Spinal cord (tissue), 10 donors: ENCODE measurements around the gene SMU1. TPM values are rescaled to one million over a fixed set of nuclear protein-coding genes. Genes with fewer than 3 reads are reported as not detected.
"Not testable (repeated sequence)": the region's sequence is repeated elsewhere in the genome, so short reads cannot be mapped to it uniquely, and the experiment has no call there.

Experiments used
- DNase-seq, 6 donors: peaks; one replicate each; pipeline versions ENCODE4 v3.0.0 to v3.0.0-alpha.2; 2013 to 2015; ENCODE audit warnings: low spot score in 6 of 6, low read depth in 4 of 6
- H3K27ac ChIP-seq: one replicate; pipeline ENCODE4 v1.5.1; 2013; ENCODE audit warnings: low read depth, low read length, control low read depth
- H3K27me3 ChIP-seq: one replicate; pipeline ENCODE4 v1.6.1; 2013; ENCODE audit warnings: low read length; ENCODE audit not compliant: control insufficient read depth, insufficient read depth
- H3K36me3 ChIP-seq: one replicate; pipeline ENCODE4 v1.6.1; 2013; ENCODE audit warnings: low read length; ENCODE audit not compliant: control insufficient read depth, insufficient read depth
- H3K4me1 ChIP-seq: one replicate; pipeline ENCODE4 v1.6.1; 2013; ENCODE audit warnings: low read length; ENCODE audit not compliant: control insufficient read depth, insufficient read depth
- H3K4me3 ChIP-seq: one replicate; pipeline ENCODE4 v1.5.1; 2013; ENCODE audit warnings: low read depth, low read length, control low read depth
- H3K9me3 ChIP-seq: one replicate; pipeline ENCODE4 v1.6.1; 2013; ENCODE audit warnings: low read length; ENCODE audit not compliant: control insufficient read depth, insufficient read depth
- WGBS: methylation state at CpG from one replicate; pipeline ENCODE4 v1.1.5; 2013; ENCODE audit warnings: missing lambda C conversion rate; ENCODE audit not compliant: insufficient coverage; 5-methylcytosine and 5-hydroxymethylcytosine counted together
- polyA plus RNA-seq, 2 donors: library from polyadenylated mRNA; unstranded; fragments of 120-200 nt; gene quantifications; one replicate each; pipeline ENCODE4 v1.2.1, GENCODE V29; 2013; ENCODE audit not compliant: insufficient read length in 2 of 2
- total RNA-seq, 2 donors: library from RNA; depleted of rRNA in 1 of 2; stranded (reverse); fragments of 120-200 nt in 1 of 2; fragments of >200 nt in 1 of 2; gene quantifications; one replicate each; pipeline versions ENCODE4 v1.2.3 to v1.2.4, GENCODE V29; 2013 to 2014
- donor health status: healthy.

The SMU1 gene
- total and polyA plus RNA-seq, 4 donors = 24.0 to 45.3 (median 31.0) TPM

GRCh38 chr9:33097192-33097591 lies 20.7 kb upstream of the SMU1 start:
- Histone ChIP-seq H3K9me3 (no peaks in the 10 kb centered on the region), H3K36me3 (no peaks in the 10 kb centered on the region)
- WGBS = no CpG with 5 or more reads among the region's 3 CpGs

GRCh38 chr9:33092634-33093033 lies 16.2 kb upstream of the SMU1 start:
- H3K36me3 ChIP-seq = no peaks in the 10 kb centered on the region
- no peak for DNase-seq
- no peak overlapping the region for H3K27ac ChIP-seq
- H3K4me3 ChIP-seq = no peak overlapping the region
- WGBS = no CpG with 5 or more reads among the region's 5 CpGs
- no peaks in the 10 kb centered on the region for H3K4me1 ChIP-seq
- H3K27me3 ChIP-seq = no peaks in the 10 kb centered on the region
- no peaks in the 10 kb centered on the region for H3K9me3 ChIP-seq

More at GRCh38 chr9:33097192-33097591, 20.7 kb upstream of the SMU1 start:
- Histone ChIP-seq H3K4me1 (peaks cover 3% of the 10 kb centered on the region), H3K4me3 (no peak overlapping the region), H3K27ac (no peak overlapping the region), H3K27me3 (no peaks in the 10 kb centered on the region)
- no peak for DNase-seq

GRCh38 chr9:33085672-33086071 lies 9.2 kb upstream of the SMU1 start:
- WGBS = 90% methylated on average over 7 of the region's 9 CpGs
- not testable (repeated sequence) for H3K4me3 ChIP-seq, H3K9me3 ChIP-seq, DNase-seq, H3K36me3 ChIP-seq, H3K27ac ChIP-seq, H3K4me1 ChIP-seq, H3K27me3 ChIP-seq

GRCh38 chr9:33082538-33083326 lies 6.3 kb upstream of the SMU1 start:
- Histone ChIP-seq H3K4me3 (no peak overlapping the region), H3K27ac (no peak overlapping the region), H3K9me3 (no peaks in the 10 kb centered on the region), H3K4me1 (peaks cover 3% of the 10 kb centered on the region), H3K27me3 (no peaks in the 10 kb centered on the region), H3K36me3 (no peaks in the 10 kb centered on the region)
- WGBS = 46% methylated on average over 2 of the region's 8 CpGs
- peak in 1 of 6 donors; percentile 39 for DNase-seq

- Histone ChIP-seq H3K4me3 (no peak overlapping the region), H3K36me3 (no peaks in the 10 kb centered on the region), H3K4me1 (peaks cover 6% of the 10 kb centered on the region), H3K27ac (no peak overlapping the region), H3K27me3 (no peaks in the 10 kb centered on the region), H3K9me3 (no peaks in the 10 kb centered on the region)
- 76% methylated on average over 5 of the region's 5 CpGs for WGBS
- no peak for DNase-seq
These were observed 5.7 kb upstream of the SMU1 start for GRCh38 chr9:33082128-33082527.

- Histone ChIP-seq H3K4me3 (peak overlapping the region; percentile 14), H3K4me1 (peaks cover 10% of the 10 kb centered on the region), H3K27me3 (no peaks in the 10 kb centered on the region), H3K27ac (no peak overlapping the region), H3K36me3 (peaks cover under 1% of the 10 kb centered on the region), H3K9me3 (no peaks in the 10 kb centered on the region)
- 0% methylated on average over 1 of the region's 9 CpGs for WGBS
- peak; percentile 49 to 94 (median 71) for DNase-seq
These were observed 4.8 kb upstream of the SMU1 start for GRCh38 chr9:33081128-33081851.

- peak overlapping the region; percentile 14 for H3K4me3 ChIP-seq
- no peaks in the 10 kb centered on the region for H3K27me3 ChIP-seq
- DNase-seq = no peak
- H3K4me1 ChIP-seq = peaks cover 13% of the 10 kb centered on the region
- peaks cover 3% of the 10 kb centered on the region for H3K36me3 ChIP-seq
- no peaks in the 10 kb centered on the region for H3K9me3 ChIP-seq
- H3K27ac ChIP-seq = no peak overlapping the region
- 87% methylated on average over 3 of the region's 6 CpGs for WGBS
These were observed 4.1 kb upstream of the SMU1 start for GRCh38 chr9:33080534-33080933.

- Histone ChIP-seq H3K4me1 (no peaks in the 10 kb centered on the region), H3K36me3 (peaks cover 48% of the 10 kb centered on the region), H3K4me3 (no peak overlapping the region), H3K27ac (no peak overlapping the region), H3K27me3 (no peaks in the 10 kb centered on the region), H3K9me3 (no peaks in the 10 kb centered on the region)
- WGBS = no CpG with 5 or more reads among the region's 1 CpG
- peak in 1 of 6 donors; percentile 27 for DNase-seq
These were observed 7.5 kb downstream of the SMU1 start for GRCh38 chr9:33068991-33069390.

GRCh38 chr9:33065157-33066076 lies 11.1 kb downstream of the SMU1 start:
- Histone ChIP-seq H3K4me3 (no peak overlapping the region), H3K27ac (no peak overlapping the region), H3K9me3 (no peaks in the 10 kb centered on the region), H3K4me1 (no peaks in the 10 kb centered on the region), H3K36me3 (peaks cover 46% of the 10 kb centered on the region), H3K27me3 (no peaks in the 10 kb centered on the region)
- DNase-seq = no peak
- 100% methylated on average over 1 of the region's 5 CpGs for WGBS
